K562 (cell line): Measurements from ENCODE around the gene DPP3. TPM values are rescaled to one million over a fixed set of nuclear protein-coding genes. Genes with fewer than 3 reads are reported as not detected.

Experiments
- ATAC-seq: fragments of 200-7000 bp; cut with Tn5 transposase; 3 replicates; pipeline ENCODE4 v1.9.1; 2020; ENCODE audit warnings: moderate library complexity
- BruUV-seq: library from RNA; stranded (reverse); fragments of 400-500 nt; replicated peaks from 2 replicates; lab custom pipeline; 2021; lab: Mats Ljungman, UMichigan
- CTCF ChIA-PET: fragments of 300-600 bp; formaldehyde crosslinking; extraction: SDS; loops from one replicate; lab custom pipeline; 2021; ENCODE audit warnings: low intra/inter-chr PET ratio; lab: Yijun Ruan, JAX
- POLR2A ChIA-PET: fragments of 300-600, 350-650 bp; sonication (Branson Sonifier 250); formaldehyde crosslinking; extraction: SDS; loops from one replicate; lab custom pipeline; 2021; ENCODE audit warnings: antibody characterized with exemption, inconsistent platforms; lab: Yijun Ruan, JAX
- DNase-seq, 4 experiments: peaks; one replicate each; pipeline versions ENCODE4 v3.0.0 to v3.0.0-alpha.2; 2011 to 2018; ENCODE audit warnings: low spot score in 3 of 4, mixed read lengths in 3 of 4; ENCODE audit errors: extremely low read depth in 1 of 4
- FAIRE-seq: peaks from 2 replicates; lab custom pipeline; 2011; peaks lifted over from hg19 to GRCh38; lab: Jason Lieb, UNC
- H2AFZ ChIP-seq: 2 replicates; pipeline ENCODE4 v1.6.0; 2011; ENCODE audit warnings: low read depth, low read length, control low read depth, inconsistent platforms
- H3K27ac ChIP-seq: fragments of 200-600 bp; 3 replicates; pipeline ENCODE4 v1.8.0; 2011; ENCODE audit warnings: low read depth, mild to moderate bottlenecking, control low read depth, inconsistent platforms, low read length, moderate library complexity, mixed read lengths; ENCODE audit errors: extremely low read depth
- H3K27me3 ChIP-seq, 2 experiments: fragments of 300-600 bp in 1 of 2; 2 replicates in 1 of 2; 3 replicates in 1 of 2; pipeline versions ENCODE4 v1.6.0 to v1.8.0; 2011; ENCODE audit warnings: inconsistent platforms in 2 of 2, low read length in 2 of 2, mild to moderate bottlenecking in 1 of 2, mixed read lengths in 1 of 2, moderate library complexity in 1 of 2; ENCODE audit not compliant: control insufficient read depth in 2 of 2, insufficient read depth in 2 of 2
- H3K36me3 ChIP-seq: fragments of 300-600 bp; 3 replicates; pipeline ENCODE4 v1.8.0; 2011; ENCODE audit warnings: mild to moderate bottlenecking, low read length, inconsistent platforms; ENCODE audit not compliant: control insufficient read depth, insufficient read depth
- H3K4me1 ChIP-seq, 2 experiments: fragments of 200-600 bp in 1 of 2; replicated peaks in 1 of 2; 2 replicates in 1 of 2; 3 replicates in 1 of 2; pipeline versions ENCODE4 v1.5.1 to v1.8.0; 2011; ENCODE audit warnings: inconsistent platforms in 2 of 2, low read length in 2 of 2, mild to moderate bottlenecking in 1 of 2, mixed read lengths in 1 of 2, moderate library complexity in 1 of 2; ENCODE audit not compliant: control insufficient read depth in 2 of 2, insufficient read depth in 2 of 2
- H3K4me2 ChIP-seq: 2 replicates; pipeline ENCODE4 v1.6.1; 2011; ENCODE audit warnings: low read length, control low read depth, inconsistent platforms, mixed read lengths; ENCODE audit not compliant: insufficient read depth
- H3K4me3 ChIP-seq: fragments of 200-600 bp; sonication (generic), shearing (Covaris generic); 2 replicates; pipeline ENCODE4 v1.5.1; 2016; ENCODE audit warnings: control low read depth, inconsistent platforms
- H3K79me2 ChIP-seq: fragments of 200-600 bp; 3 replicates; pipeline ENCODE4 v1.8.0; 2011; ENCODE audit warnings: low read length, inconsistent platforms; ENCODE audit not compliant: control insufficient read depth, insufficient read depth
- H3K9ac ChIP-seq, 2 experiments: 2 replicates each; pipeline versions ENCODE4 v1.6.0 to v1.6.1; 2011; ENCODE audit warnings: low read depth in 2 of 2, low read length in 2 of 2, control low read depth in 1 of 2, inconsistent platforms in 1 of 2, mild to moderate bottlenecking in 1 of 2, mixed read lengths in 1 of 2; ENCODE audit not compliant: insufficient read depth in 1 of 2
- H3K9me1 ChIP-seq: one replicate; pipeline ENCODE4 v1.6.0; 2011; ENCODE audit warnings: inconsistent platforms, mild to moderate bottlenecking, low read length, moderate library complexity; ENCODE audit not compliant: control insufficient read depth, insufficient read depth
- H3K9me3 ChIP-seq: replicated peaks from 2 replicates; pipeline ENCODE4 v1.5.1; 2011; ENCODE audit warnings: low read depth, low read length, inconsistent platforms; ENCODE audit not compliant: control insufficient read depth, insufficient read depth
- H4K20me1 ChIP-seq: replicated peaks from 2 replicates; pipeline ENCODE4 v1.6.1; 2011; ENCODE audit warnings: low read length, inconsistent platforms, mixed read lengths; ENCODE audit not compliant: control insufficient read depth, insufficient read depth
- ATF6 ChIP-seq: sonication (generic); formaldehyde crosslinking; IDR thresholded peaks from 2 replicates; pipeline ENCODE4 v1.4.0; 2020; ENCODE audit warnings: mild to moderate bottlenecking, missing genetic modification reagents
- CC2D1A ChIP-seq: fragments of 450-650 bp; IDR thresholded peaks from 2 replicates; pipeline ENCODE4 v1.6.1; 2017; ENCODE audit warnings: mild to moderate bottlenecking
- ELF1 ChIP-seq: fragments of 200-800 bp; sonication (Bioruptor generic); IDR thresholded peaks from 2 replicates; pipeline ENCODE4 v1.6.1; 2016; ENCODE audit warnings: missing genetic modification characterization, missing compliant biosample characterization
- HES1 ChIP-seq: fragments of 450-650 bp; IDR thresholded peaks from 2 replicates; pipeline ENCODE4 v1.6.1; 2016; ENCODE audit warnings: low read depth, mild to moderate bottlenecking, moderate library complexity
- MYC ChIP-seq, 2 experiments: fragments of 250-450 bp in 1 of 2; sonication (Bioruptor Pico) in 1 of 2; IDR thresholded peaks; 2 replicates each; pipeline versions ENCODE4 v1.5.1 to v1.6.1; 2012 to 2021; ENCODE audit warnings: low read depth in 2 of 2, borderline replicate concordance in 1 of 2, improper control_type of control experiment in 1 of 2, low read length in 1 of 2, mild to moderate bottlenecking in 1 of 2, moderate library complexity in 1 of 2
- RNF2 ChIP-seq: sonication (generic); IDR thresholded peaks from 2 replicates; pipeline ENCODE4 v1.6.1; 2016
- SAFB ChIP-seq: fragments of 200-400 bp; formaldehyde crosslinking; IDR thresholded peaks from 2 replicates; pipeline ENCODE4 v1.6.1; 2017; ENCODE audit warnings: low read depth, low read length, borderline replicate concordance
- SETDB1 ChIP-seq: IDR thresholded peaks from one replicate; pipeline ENCODE4 v1.6.1; 2012; ENCODE audit warnings: low read length, control low read depth, inconsistent platforms
- ZBTB8A ChIP-seq: fragments of 450-650 bp; IDR thresholded peaks from 2 replicates; pipeline ENCODE4 v1.6.1; 2018; ENCODE audit warnings: mild to moderate bottlenecking, moderate library complexity; ENCODE audit not compliant: partially characterized antibody
- ZNF507 ChIP-seq: conservative IDR thresholded peaks from 2 replicates; pipeline ENCODE4 v1.6.1; 2017; ENCODE audit warnings: missing genetic modification characterization, missing compliant biosample characterization
- WGBS: fragments of 100-300 bp; shearing (Covaris generic); methylation state at CpG from one replicate; pipeline ENCODE4 v1.1.6; 2016; ENCODE audit warnings: low coverage, mixed read lengths; ENCODE audit not compliant: insufficient coverage; ENCODE audit errors: missing lambda C conversion rate; 5-methylcytosine and 5-hydroxymethylcytosine counted together
- in situ Hi-C: fragments of 300-500 bp; cut with MboI; formaldehyde crosslinking; loops from 4 replicates; pipeline ENCODE4 v1.15.0; 2018; ENCODE audit warnings: inconsistent platforms, mixed read lengths
- intact Hi-C: fragments of 100-400 bp; cut with micrococcal nuclease; formaldehyde crosslinking; loops from 2 replicates; pipeline ENCODE4 v1.14.2; 2022
- polyA plus RNA-seq, 8 experiments: library from polyadenylated mRNA; depleted of rRNA in 4 of 8; stranded (reverse) in 5 of 8; unstranded in 3 of 8; fragments of >200 nt; fragmentation: Nextera tagmentation in 2 of 8; fragmentation: Illumina TruSeq in 1 of 8; extraction: Ambion mirVana in 2 of 8; extraction: Trizol in 1 of 8; gene quantifications; 2 replicates each; pipeline versions ENCODE4 v1.2.1 to v1.2.3, GENCODE V29; 2011 to 2014; ENCODE audit warnings: inconsistent platforms in 1 of 8, missing spikeins in 1 of 8
- total RNA-seq, 7 experiments: library from RNA; depleted of rRNA in 6 of 7; stranded (reverse); fragments of >200 nt in 6 of 7; fragmentation: Illumina TruSeq in 2 of 7; extraction: Trizol in 2 of 7; gene quantifications; 2 replicates each; pipeline versions ENCODE4 v1.2.1 to v1.2.3, GENCODE V29; 2011 to 2021; ENCODE audit warnings: low replicate concordance in 1 of 7
- TF ChIP-seq, protein P1 (sequence below): fragments of 250-450 bp; sonication (Bioruptor Pico); IDR thresholded peaks from 2 replicates; pipeline ENCODE4 v1.9.0; 2021; ENCODE audit warnings: mild to moderate bottlenecking

Gene DPP3
- total and polyA plus RNA-seq, 9 of the 15 experiments (the other 6 are each of a cell fraction or from before 2014, with no cell fraction given) = 3.7 to 69.2 (median 43.3) TPM

DNA sequence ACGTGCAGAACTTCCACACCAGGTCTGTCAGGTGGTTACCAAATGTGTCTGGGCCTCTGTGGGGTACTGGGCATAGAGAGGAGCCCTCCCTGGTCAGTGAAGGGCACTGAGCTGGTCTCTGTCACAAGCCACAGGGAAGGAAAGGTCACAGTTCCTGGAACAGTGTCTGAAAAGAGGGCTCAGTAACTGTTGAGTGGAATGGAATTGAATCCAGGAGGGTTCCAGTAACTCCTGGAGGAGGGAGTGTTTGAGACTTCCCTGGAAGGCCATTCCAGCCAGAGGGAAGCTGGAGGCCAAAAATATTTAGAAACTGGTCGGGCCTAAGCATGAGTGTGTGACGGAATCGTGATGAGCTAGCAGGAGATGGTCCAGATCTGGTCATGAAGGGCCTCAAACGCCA, 74.4 kb downstream of the DPP3 start (continued):
- TF ChIP-seq SAFB = no peak
- no peak for TF ChIP-seq ZBTB8A
- TF ChIP-seq, protein P1, sequence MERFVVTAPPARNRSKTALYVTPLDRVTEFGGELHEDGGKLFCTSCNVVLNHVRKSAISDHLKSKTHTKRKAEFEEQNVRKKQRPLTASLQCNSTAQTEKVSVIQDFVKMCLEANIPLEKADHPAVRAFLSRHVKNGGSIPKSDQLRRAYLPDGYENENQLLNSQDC (CRISPR knock-in tag) = no peak

DNA sequence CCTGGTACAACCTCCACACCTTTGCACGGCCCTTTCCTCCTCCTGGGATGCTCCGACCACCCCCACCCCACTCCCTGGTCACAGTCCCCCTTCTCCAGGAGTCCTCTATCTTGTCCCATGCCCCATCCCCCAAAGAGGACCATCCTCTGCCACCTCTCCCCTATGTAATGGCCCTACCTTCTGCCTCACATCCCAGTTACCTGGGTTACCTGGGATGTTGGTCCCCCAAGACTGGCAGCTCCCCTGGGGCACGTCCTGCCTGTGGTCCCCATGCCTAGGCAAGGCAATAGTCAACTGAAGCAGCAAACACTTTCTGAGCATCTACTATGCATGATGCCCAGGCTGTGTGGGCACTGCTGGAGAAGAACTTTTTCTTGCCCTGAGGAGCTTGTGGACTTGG, 75.2 kb downstream of the DPP3 start:
- Histone ChIP-seq H3K4me3 (no peak overlapping the region), H3K27ac (no peak overlapping the region), H2AFZ (no peak overlapping the region), H3K4me2 (no peak overlapping the region), H3K36me3 (no peaks in the 10 kb centered on the region), H4K20me1 (no peaks in the 10 kb centered on the region), H3K9me1 (no peaks in the 10 kb centered on the region), H3K4me1 (peaks cover 5 to 22% of the 10 kb centered on the region in 2 experiments; a peak in 4 of 5 replicates), H3K79me2 (no peaks in the 10 kb centered on the region), H3K9me3 (no peaks in the 10 kb centered on the region), H3K9ac (peak overlapping the region in 1 of 2 experiments; percentile 0; a peak in 1 of 4 replicates), H3K27me3 (no peaks in the 10 kb centered on the region)
- TF ChIP-seq HES1 (no peak), SETDB1 (no peak), MYC (IDR thresholded peaks at IDR 0.05; ENCODE audit: low read depth, low read length) (no peak), MYC (CRISPR knock-in tag; IDR thresholded peaks at IDR 0.05; ENCODE audit: borderline replicate concordance, low read depth) (no peak), ATF6 (no peak), ELF1 (tag) (no peak), CC2D1A (no peak), RNF2 (no peak), ZNF507 (no peak)
- in situ Hi-C loops (loop anchor here (10.0 kb wide), 1 partner anchor 259 kb away; no protein-coding TSS in a partner anchor), intact Hi-C loops (no loop called here)
- ChIA-PET POLR2A (interaction anchor here (0.9 kb wide), 1 partner anchor 9 kb away, joined by 3 read pairs; no protein-coding TSS in a partner anchor), CTCF (no interaction called here)
- no peak for FAIRE-seq
- no peak for ATAC-seq
- no peak for DNase-seq
- BruUV-seq = no TSS peak
- 10% methylated on average over 2 of the region's 3 CpGs for WGBS
